ENCODE data around the gene MAPK12.

The MAPK12 gene

GRCh38 chr22:50264946-50265669 is 3.6 kb upstream of the MAPK12 start:
- DNase-seq = no peak

GRCh38 chr22:50264104-50264745 is 2.7 kb upstream of the MAPK12 start:
- DNase-seq = no peak

GRCh38 chr22:50262973-50263617 is 1.6 kb upstream of the MAPK12 start:
- no peak for DNase-seq

GRCh38 chr22:50262460-50262911 is 1.0 kb upstream of the MAPK12 start:
- DNase-seq = no peak

- DNase-seq = no peak
Measured at GRCh38 chr22:50260801-50261614, 475 bp downstream of the MAPK12 start.

GRCh38 chr22:50260434-50260800 is 1.1 kb downstream of the MAPK12 start:
- DNase-seq = no peak

GRCh38 chr22:50259302-50259701 is 2.2 kb downstream of the MAPK12 start:
- no peak for DNase-seq

GRCh38 chr22:50258361-50259292 is 2.9 kb downstream of the MAPK12 start:
- no peak for DNase-seq

- DNase-seq = no peak
Measured at GRCh38 chr22:50257451-50258360, 3.8 kb downstream of the MAPK12 start.

- no peak for DNase-seq
Measured at GRCh38 chr22:50257041-50257440, 4.4 kb downstream of the MAPK12 start.

- no peak for DNase-seq
Measured at GRCh38 chr22:50256258-50256862, 5.1 kb downstream of the MAPK12 start.

GRCh38 chr22:50255607-50256006 is 5.9 kb downstream of the MAPK12 start:
- no peak for DNase-seq

GRCh38 chr22:50255099-50255498 is 6.4 kb downstream of the MAPK12 start:
- no peak for DNase-seq

GRCh38 chr22:50253941-50254340 is 7.5 kb downstream of the MAPK12 start:
- DNase-seq = no peak

- DNase-seq = no peak
Measured at GRCh38 chr22:50253046-50253915, 8.2 kb downstream of the MAPK12 start.

- no peak for DNase-seq
Measured at GRCh38 chr22:50252082-50253045, 9.1 kb downstream of the MAPK12 start.

GRCh38 chr22:50251477-50252081 is 9.9 kb downstream of the MAPK12 start:
- DNase-seq = no peak

Data from DMS79 treated with DMSO at 0.1 percent for 48 hours (cell line).